Dermis microvascular lymphatic vessel endothelial cell (primary cell): ENCODE results near the gene ZNF385B. TPM values are rescaled to one million over a fixed set of nuclear protein-coding genes. Genes with fewer than 3 reads are reported as not detected.
"Not testable (repeated sequence)": the region's sequence is repeated elsewhere in the genome, so short reads cannot be mapped to it uniquely, and the experiment has no call there.

Experiments used
- DNase-seq, 2 donors: peaks; one replicate each; pipeline versions ENCODE4 v3.0.0 to v3.0.0-alpha.2; 2010; ENCODE audit warnings: low read depth in 2 of 2
- total RNA-seq: library from RNA; depleted of rRNA; stranded (reverse); fragments of >200 nt; gene quantifications from 2 replicates; pipeline ENCODE4 v1.2.1, GENCODE V29; 2014

ZNF385B gene
- total RNA-seq, 1 donor from 2014 or later: not detected

DNA sequence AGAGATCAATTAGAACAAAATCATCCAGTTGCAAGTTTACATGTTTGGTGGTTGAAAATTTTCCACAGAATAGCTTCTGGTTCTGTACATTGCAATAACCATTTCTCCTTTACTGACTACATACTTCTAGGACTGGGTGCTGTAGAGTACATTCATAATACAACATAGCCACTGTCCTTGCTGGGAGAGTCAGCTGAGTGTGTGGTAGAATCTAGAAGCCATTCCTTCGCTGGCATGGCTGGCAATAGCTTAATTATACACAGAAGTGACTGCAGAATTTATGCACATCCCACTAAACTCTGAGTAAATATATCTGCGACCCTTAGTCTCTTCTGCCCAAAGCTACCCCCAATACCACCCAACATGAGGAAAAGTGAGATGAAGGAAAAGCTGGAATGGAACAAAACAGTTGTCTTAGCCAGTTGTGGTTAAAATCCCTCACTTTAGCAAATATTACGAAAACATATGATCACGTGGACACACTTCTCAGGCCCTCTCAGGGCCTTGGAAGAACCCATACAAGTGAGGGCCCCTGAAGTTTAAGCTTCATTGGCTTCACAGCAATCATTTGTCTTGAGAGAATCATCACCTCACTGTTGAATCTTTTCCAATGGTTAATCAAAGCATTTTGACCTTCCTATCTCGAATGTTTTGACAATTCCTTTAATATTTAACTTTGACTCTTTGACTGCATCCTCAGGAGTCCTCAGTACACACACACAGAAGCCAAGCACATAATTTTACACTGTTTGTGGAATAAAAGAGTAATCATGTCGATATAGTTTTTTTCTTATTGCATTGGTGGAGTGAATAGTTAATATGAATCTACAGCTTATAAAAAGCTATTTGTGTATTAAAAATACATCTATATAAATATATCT lies 225.1 kb downstream of the ZNF385B start:
- no peak for DNase-seq

DNA sequence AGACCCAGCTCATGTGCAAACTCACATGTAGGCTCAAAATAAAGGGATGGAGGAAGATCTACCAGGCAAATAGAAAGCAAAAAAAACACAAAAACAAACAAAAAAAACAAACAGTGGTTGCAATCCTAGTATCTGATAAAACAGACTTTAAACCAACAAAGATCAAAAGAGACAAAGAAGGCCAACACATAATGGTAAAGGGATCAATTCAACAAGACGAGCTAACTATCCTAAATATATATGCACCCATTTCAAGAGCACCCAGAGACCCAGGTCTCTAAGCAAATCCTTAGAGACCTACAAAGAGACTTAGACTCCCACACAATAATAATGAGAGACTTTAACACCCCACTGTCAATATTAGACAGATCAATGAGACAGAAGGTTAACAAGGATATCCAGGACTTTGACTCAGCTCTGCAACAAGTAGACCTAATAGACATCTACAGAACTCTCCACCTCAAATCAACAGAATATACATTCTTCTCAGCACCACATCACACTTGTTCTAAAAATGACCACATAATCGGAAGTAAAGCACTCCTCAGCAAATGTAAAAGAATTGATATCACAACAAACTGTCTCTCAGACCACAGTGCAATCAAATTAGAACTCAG lies 229.5 kb downstream of the ZNF385B start:
- DNase-seq: not testable (repeated sequence)

DNA sequence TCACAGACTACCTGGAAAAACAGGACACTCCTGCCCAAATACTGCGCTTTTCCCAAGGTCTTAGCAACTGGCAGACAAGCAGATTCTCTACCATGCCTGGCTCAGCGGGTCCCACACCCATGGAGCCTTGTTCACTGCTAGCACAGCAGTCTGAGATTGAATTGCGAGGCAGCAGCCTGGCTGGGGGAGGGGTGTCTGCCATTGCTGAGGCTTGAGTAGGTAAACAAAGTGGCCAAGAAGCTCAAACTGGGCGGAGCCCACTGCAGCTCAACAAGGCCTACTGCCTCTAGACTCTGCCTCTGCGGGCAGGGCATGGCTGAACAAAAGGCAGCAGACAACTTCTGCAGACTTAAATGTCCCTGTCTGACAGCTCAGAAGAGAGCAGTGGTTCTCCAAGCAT lies 231.6 kb downstream of the ZNF385B start:
- DNase-seq: not testable (repeated sequence)

DNA sequence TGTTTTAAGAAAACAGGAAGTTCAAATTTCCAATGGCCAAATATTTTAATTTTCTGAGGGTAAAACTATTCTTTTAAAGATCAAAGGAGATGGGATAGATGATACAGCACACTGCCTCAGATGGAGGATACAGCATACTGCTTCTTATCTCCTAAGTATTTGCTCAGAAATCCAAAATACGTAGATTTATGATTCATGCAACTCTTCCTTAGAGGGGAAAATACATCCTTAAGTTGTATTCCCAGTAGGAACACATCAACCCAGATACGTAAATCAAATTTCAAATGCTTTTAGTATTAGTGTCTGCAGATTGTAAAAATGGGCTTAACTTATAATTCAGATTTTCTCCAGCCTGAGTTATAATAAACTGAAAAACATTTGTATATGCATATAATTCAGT lies 235.2 kb downstream of the ZNF385B start:
- no peak for DNase-seq

DNA sequence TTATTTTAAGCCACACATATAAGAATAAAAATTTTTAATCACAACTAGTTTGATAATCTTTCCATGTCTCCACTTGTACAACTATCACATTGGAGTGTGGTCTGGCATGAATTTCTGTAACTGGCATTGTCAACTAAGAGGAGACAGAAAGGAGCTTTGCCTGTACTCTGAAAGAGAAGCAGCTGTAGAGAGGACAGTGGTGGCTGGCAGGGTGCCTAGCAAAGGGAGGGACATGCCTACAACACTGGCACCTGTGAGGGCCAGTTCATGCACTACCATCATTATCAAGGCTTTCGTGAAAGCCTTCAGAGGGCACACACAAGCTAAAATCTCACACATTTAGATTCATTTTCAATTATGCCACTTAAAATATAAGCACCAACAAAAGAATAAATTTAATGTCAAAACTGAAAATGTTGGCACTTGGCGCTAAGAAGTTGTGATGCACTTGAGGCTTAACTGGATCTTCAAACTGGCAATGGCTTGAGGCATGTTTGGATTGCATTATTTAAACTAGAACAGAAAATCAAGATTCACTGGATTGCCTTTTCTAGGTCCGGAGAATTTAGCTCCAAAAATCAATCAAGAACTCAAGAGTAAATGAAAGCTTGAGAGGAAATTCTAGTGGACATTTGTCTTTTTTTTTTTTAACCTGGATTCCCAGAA lies 238.6 kb downstream of the ZNF385B start:
- no peak for DNase-seq

DNA sequence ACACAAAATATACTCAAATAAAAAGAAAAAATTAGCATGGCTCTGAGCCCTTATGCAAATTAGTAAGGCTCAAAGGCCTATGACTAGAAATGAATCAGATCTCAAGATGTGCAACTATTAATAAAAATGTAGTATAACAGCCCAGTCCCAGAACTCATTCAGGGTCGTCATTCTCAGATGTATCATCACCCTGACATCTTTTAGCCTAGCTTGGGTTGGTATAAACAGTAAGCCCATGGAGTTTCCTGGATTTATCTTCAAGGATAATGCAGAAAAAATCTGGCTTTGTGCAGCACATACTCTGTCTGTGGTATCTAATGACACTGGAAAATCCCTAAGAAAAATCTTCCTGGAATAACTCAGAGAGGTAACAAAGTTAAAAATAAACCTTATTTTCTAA lies 239.3 kb downstream of the ZNF385B start:
- DNase-seq: no peak

DNA sequence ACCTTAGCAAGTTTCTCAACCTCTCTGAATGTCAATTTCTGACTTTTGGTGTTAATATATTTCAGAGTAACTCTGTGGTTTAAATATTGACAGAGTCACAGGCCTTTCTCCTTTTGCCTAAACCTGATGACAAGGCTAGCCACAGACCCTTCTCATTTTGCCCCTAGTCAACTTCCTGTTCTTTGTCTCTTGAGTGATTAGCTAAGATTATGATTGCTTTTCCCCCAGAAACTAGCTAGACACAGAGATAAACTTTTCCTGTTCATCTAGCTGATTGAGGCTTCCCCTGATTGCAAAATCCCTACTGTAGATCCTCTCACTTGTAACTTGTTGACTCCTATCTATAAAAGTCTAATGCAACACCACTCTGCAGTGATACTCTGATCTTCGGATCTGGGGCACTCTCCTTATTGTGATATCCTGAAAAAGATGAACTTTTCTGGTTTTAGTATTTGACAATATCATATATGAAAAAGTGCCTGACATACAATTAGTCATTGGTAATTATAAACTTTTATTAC lies 241.4 kb downstream of the ZNF385B start:
- no peak for DNase-seq

DNA sequence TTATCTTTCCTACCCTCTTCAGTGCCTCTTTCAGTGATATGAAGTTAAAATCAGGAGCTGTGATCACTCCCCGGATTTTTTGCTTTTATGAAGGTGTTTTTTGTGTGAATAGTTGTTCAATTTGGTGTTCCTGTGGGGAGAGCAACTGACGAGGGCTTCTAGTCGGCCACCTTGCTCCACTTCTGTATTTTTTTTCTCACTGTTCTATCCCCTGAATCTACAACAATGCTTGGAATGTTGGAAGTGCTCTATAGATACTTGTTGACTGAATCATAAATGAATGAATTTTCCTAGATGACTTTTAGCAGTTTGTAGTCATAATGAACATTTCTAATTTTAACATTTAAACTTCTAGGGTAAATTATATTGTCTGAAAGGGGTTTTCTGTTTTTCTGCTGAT lies 247.3 kb downstream of the ZNF385B start:
- no peak for DNase-seq

DNA sequence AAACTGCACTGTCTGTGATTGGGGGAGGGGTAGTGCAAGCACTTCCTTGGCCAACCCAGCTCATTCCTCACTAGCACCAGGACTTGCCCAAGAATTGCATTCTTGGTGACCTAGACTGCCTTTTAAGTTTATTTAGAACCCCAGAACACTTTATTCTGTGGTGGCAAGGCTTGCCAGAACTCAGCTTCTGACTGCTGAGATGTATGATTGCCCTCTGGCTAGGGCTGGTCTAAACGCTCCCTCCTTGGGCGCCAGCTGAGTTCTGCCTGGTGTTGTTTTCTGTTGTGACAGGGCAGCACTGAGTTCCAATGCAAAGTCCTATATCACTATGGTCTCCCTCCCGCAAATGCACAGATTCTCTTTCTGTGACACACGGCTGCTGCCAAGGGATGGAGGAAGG lies 247.7 kb downstream of the ZNF385B start:
- DNase-seq: no peak

DNA sequence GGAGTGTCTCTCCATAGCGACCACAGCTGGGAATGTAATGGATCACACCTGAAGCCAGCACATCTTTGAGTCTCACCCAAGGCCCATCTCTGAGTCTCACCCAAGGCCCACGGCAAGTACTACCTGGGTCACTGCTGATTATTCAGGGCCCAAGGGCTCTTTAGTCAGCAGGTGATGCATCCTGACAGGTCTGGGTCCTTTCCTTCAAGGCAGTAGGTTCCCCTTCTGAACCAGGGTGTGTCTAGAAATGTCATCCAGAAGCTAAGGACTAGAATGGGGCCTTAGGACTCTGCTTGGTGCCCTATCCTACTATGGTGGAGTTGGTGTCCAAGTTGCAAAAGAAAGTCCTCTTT lies 248.1 kb downstream of the ZNF385B start:
- no peak for DNase-seq

DNA sequence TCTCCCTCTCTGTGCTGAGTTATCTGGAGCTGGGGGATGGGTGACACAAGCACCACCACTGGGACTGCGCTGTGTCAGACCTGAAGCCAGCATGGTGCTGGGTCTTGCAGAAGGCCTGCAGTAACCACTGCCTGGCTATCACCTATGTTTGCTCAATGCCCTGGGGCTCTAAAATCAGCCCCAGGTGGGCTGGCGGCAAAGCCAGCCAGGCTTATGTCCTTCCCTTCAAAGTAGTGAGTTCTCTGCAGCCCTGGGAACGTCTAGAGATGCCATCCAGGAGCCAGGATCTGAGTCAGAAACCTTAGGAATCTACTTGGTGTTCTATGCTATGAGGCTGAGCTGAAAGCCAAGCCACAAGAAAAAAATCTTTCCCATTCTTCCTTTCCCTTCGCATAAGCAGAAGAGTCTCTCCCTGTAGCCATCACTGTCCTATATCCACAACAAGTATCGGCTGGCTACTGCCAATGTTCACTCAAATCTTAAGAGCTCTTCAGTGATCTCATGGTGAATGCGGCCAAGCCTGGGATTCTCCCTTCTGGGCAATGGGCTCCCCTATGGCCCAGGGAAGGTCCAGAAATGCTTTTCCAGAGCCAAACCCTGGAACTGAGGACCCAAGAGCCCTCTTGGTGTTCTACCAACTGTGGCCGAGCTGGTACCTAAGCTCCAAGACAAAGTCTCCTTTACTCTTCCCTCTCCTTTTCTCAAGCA lies 248.7 kb downstream of the ZNF385B start:
- no peak for DNase-seq

DNA sequence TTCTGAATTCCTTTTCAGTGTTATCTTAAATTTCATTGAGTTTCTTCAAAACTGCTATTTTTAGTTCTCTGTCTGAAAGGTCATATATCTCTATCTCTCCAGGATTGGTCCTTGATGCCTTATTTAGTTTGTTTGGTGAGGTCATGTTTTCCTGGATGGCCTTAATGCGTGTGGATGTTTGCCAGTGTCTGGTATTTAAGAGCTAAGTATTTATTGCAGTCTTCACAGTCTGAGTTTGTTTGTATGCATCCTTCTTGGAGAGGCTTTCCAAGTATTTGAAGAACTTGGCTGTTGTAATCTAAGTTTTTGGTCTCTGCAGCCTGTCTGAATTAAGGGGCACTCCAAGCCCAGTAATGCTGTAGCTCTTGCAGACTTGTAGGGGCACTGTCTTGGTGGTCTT lies 249.3 kb downstream of the ZNF385B start:
- no peak for DNase-seq

DNA sequence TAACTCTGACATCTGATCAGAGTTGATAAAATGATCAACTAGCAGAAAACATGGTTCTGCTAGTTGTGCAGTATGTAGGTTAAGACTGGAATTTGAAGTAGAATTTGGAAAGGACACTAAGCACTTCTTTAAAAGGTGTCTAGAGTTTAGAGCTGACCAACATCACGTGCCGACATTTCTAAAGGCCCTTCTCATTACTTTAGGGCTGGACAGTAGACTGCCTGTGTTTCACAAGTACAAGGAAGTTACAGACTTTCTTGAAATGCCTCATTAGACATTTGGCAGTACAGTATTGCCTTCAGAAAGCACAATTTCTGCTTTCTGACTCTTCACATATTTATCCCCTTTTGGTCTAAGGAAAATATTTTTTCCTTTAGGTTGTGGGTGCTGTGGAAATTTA lies 255.3 kb downstream of the ZNF385B start:
- no peak for DNase-seq

DNA sequence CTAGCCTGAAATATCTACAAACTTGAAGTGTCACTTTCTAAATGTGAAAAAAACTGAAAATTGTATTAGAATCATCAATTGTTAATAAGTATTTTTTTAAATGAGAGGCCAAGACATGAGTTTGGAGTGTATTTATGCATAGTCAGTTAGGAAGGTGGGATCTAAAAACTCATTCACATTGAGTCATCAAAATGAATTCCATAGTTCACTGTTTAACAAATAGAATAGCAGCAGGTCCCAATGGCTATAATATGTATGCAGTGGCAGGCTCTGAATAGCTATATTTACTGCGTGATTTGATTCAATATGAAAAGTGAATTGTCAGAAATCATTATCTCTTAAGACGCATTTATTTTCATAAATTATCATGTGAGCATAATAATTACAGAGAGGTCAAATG lies 256.1 kb downstream of the ZNF385B start:
- no peak for DNase-seq

DNA sequence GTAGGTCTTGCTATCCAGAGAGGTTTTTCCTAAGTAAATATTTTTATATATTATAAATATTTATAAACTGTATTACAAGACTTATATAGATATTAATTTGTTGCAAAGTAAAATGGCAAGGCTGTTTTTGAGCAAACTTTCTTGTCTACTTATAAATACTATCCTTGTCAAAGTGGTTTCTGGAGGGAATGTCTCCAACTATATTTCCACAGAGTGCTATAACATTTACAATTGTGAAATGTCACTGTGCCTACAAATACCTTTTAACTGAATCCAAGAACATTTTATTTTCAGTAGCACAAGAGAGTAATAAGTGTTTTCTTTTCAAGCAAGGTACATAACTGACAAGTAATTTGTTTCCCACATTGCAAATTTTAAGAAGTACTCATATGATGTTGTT lies 256.8 kb downstream of the ZNF385B start:
- DNase-seq: no peak

DNA sequence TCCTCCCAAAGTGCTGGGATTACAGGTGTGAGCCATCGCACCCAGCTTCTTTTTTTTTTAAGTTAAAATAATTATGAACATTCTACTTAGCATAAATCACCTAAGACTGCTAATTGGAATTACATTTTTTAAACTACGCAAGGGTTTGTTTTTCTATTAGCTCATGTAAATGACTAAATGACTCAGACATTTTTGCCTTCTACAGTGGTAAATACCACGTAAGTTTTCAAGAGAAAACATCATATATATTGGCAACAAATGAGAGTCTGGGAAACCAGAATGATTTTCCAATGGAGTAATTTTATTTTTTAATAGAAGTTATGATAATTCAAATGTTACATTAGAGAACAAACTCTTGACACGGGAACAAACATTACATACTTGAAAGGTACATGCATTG lies 259.0 kb downstream of the ZNF385B start:
- no peak for DNase-seq

DNA sequence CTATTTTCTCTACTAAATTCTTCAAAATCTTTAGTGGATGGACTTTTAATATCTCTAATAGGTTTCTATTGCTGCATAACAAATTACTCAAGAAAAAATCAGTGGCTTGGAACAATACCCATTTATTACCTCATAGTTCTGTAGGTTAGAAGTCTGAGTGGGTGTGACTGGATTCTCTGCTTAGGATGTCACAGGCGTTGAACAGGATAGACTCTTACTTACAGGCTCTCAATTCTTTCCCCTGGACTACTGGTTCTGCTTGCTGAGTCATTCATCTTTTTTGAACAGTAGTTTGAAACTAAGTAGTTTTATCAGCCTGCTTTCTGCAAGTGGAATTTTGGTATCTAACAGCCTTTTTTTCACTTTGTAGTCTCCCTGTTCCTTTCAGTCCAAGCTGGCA lies 265.4 kb downstream of the ZNF385B start:
- DNase-seq: no peak

DNA sequence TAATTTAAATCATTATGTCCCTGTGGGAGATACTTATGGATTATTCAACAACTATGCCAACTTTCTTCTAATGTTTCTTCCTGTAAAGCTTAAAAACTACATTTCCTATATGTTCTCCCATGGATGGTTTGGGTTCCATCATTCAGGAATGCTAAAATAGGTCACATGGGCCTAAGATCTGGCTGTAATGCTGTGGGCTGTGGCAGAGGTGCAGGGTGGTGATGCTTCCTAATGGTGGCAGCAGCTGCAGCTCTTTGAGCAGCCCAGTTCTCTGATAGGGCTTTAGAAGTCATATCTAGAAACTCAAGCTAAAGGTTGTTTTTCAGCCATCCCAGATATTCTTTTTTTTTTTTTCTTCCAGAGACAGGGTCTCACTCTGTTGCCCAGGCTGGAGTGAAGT lies 266.1 kb downstream of the ZNF385B start:
- DNase-seq: no peak

DNA sequence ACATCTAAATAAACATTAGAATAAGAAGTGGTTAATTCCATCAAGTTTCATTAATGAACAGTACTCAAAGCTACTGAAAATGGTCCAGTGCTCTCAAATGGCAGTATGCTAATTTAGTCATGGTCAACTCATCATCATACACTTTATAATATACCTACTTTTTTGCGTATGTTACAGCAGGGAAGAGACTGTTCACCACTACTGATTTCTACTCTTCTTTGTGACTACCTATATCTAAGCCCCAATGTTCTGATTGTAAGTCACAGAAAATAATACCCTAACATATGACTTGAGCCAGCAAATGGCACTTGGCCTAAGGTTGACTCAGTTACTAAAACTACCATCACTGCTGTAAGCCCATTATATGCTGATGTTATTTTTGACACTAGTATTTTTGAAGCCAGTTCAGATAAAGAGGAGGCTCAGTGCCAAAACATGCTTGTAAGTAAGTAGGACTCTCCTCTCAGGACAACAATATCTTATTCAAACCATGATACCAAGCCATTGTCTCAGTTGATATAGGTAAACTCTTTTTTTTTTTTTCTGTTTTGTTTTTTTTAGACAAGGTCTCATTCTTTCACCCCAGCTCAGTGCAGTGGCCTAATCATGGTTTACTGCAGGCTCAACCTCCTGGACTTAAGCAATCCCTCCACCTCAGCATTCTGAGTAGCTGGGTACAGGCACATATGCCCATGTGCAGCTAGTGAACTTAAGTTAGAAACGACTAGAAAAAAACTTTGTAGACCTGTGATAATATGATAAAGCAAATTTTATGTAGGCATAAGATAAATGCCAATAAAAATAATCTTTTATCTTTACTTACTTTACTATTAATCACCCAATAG lies 266.9 kb downstream of the ZNF385B start:
- DNase-seq: no peak

DNA sequence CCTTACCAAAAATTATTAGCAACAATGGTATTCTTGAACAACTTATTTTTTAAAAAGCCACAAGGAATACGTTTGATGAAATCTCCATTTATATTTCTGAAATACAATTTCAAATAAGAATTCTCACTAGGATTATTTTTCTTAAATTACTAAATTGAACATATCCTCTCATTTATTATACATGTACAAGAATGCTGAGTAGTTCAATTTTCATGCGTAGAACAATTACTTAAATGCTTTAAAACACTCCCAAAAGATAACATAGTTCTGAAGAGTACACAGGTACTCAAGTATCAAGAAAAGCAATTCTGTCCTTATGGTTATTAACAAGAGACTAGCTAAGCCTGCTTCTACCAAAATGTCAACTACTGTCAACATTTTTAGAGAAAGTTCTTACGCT lies 268.1 kb downstream of the ZNF385B start:
- no peak for DNase-seq
